ENCODE data around the gene ARPP21. TPM values are rescaled to one million over a fixed set of nuclear protein-coding genes. Genes with fewer than 3 reads are reported as not detected.

ARPP21 gene
- polyA plus RNA-seq, 3 donors: not detected

- no peak overlapping the region for H3K27ac Mint-ChIP-seq
- intact Hi-C loops (cut with micrococcal nuclease): no loop called here
These were observed 12.1 kb downstream of the ARPP21 start for GRCh38 chr3:35651426-35651825.

GRCh38 chr3:35651851-35652250, 12.5 kb downstream of the ARPP21 start:
- Histone ChIP-seq H4K20me1 (ENCODE audit: insufficient read depth, low read length) (no peaks in the 10 kb centered on the region), H3K4me2 (replicated peaks; ENCODE audit: extremely low read depth, low read length, poor library complexity, severe bottlenecking) (no peak overlapping the region), H3K27me3 (ENCODE audit: control insufficient read depth in 2 of 2, insufficient read depth in 2 of 2, low read length in 2 of 2) (no peaks in the 10 kb centered on the region), H3K9ac (ENCODE audit: insufficient read depth, low read length, poor library complexity, severe bottlenecking) (no peak overlapping the region), H3K36me3 (replicated peaks in 1 of 2; ENCODE audit: control insufficient read depth in 1 of 2, insufficient read depth in 2 of 2, low read length in 2 of 2) (no peaks in the 10 kb centered on the region), H3K79me2 (ENCODE audit: insufficient read depth, low read length) (no peaks in the 10 kb centered on the region), H2AFZ (ENCODE audit: insufficient read depth, low read depth, low read length, poor library complexity, severe bottlenecking) (no peak overlapping the region), H3K9me3 (replicated peaks in 1 of 2; ENCODE audit: control insufficient read depth in 1 of 2, insufficient read depth in 1 of 2, low read length in 2 of 2) (no peaks in the 10 kb centered on the region), H3K27ac (ENCODE audit: low read depth in 1 of 2, low read length in 2 of 2) (no peak overlapping the region), H3K4me3 (replicated peaks in 1 of 3; ENCODE audit: low read depth in 2 of 3, low read length in 3 of 3) (no peak overlapping the region), H3K4me1 (ENCODE audit: control insufficient read depth in 1 of 2, insufficient read depth in 2 of 2, low read length in 2 of 2) (no peaks in the 10 kb centered on the region)
- DNase-seq: no peak
- Mint-ChIP-seq H3K27ac (no peak overlapping the region), H3K4me3 (no peak overlapping the region), H3K4me1 (no peaks in the 10 kb centered on the region), H3K9me3 (no peaks in the 10 kb centered on the region), H3K27me3 (ENCODE audit: low read depth in 3 of 3) (peaks cover 0 to 2% (median 0%) of the 10 kb centered on the region in 3 donors), H3K36me3 (no peaks in the 10 kb centered on the region)
- no CpG with 5 or more reads among the region's 1 CpG for WGBS (ENCODE audit: insufficient coverage)
- intact Hi-C loops (cut with micrococcal nuclease): no loop called here
- TF ChIP-seq, protein P1, sequence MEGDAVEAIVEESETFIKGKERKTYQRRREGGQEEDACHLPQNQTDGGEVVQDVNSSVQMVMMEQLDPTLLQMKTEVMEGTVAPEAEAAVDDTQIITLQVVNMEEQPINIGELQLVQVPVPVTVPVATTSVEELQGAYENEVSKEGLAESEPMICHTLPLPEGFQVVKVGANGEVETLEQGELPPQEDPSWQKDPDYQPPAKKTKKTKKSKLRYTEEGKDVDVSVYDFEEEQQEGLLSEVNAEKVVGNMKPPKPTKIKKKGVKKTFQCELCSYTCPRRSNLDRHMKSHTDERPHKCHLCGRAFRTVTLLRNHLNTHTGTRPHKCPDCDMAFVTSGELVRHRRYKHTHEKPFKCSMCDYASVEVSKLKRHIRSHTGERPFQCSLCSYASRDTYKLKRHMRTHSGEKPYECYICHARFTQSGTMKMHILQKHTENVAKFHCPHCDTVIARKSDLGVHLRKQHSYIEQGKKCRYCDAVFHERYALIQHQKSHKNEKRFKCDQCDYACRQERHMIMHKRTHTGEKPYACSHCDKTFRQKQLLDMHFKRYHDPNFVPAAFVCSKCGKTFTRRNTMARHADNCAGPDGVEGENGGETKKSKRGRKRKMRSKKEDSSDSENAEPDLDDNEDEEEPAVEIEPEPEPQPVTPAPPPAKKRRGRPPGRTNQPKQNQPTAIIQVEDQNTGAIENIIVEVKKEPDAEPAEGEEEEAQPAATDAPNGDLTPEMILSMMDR (IDR thresholded peaks at IDR 0.05): no peak

More at GRCh38 chr3:35651426-35651825, 12.1 kb downstream of the ARPP21 start:
- no peaks in the 10 kb centered on the region for H3K4me1 Mint-ChIP-seq
- WGBS (ENCODE audit: insufficient coverage): no CpG with 5 or more reads among the region's 1 CpG
- H3K27me3 ChIP-seq (ENCODE audit: control insufficient read depth in 2 of 2, insufficient read depth in 2 of 2, low read length in 2 of 2): no peaks in the 10 kb centered on the region
- H3K4me3 ChIP-seq (replicated peaks in 1 of 3; ENCODE audit: low read depth in 2 of 3, low read length in 3 of 3): no peak overlapping the region
- no peaks in the 10 kb centered on the region for H3K9me3 Mint-ChIP-seq
- H3K4me1 ChIP-seq (ENCODE audit: control insufficient read depth in 1 of 2, insufficient read depth in 2 of 2, low read length in 2 of 2): no peaks in the 10 kb centered on the region
- H3K9ac ChIP-seq (ENCODE audit: insufficient read depth, low read length, poor library complexity, severe bottlenecking): no peak overlapping the region
- H3K27me3 Mint-ChIP-seq (ENCODE audit: low read depth in 3 of 3): peaks cover 0 to 2% (median 0%) of the 10 kb centered on the region in 3 donors
- H4K20me1 ChIP-seq (ENCODE audit: insufficient read depth, low read length): no peaks in the 10 kb centered on the region
- H3K79me2 ChIP-seq (ENCODE audit: insufficient read depth, low read length): no peaks in the 10 kb centered on the region
- no peak overlapping the region for H3K27ac ChIP-seq (ENCODE audit: low read depth in 1 of 2, low read length in 2 of 2)
- H2AFZ ChIP-seq (ENCODE audit: insufficient read depth, low read depth, low read length, poor library complexity, severe bottlenecking): no peak overlapping the region
- no peaks in the 10 kb centered on the region for H3K9me3 ChIP-seq (replicated peaks in 1 of 2; ENCODE audit: control insufficient read depth in 1 of 2, insufficient read depth in 1 of 2, low read length in 2 of 2)
- DNase-seq: no peak
- H3K4me3 Mint-ChIP-seq: no peak overlapping the region
- no peaks in the 10 kb centered on the region for H3K36me3 ChIP-seq (replicated peaks in 1 of 2; ENCODE audit: control insufficient read depth in 1 of 2, insufficient read depth in 2 of 2, low read length in 2 of 2)
- H3K36me3 Mint-ChIP-seq: no peaks in the 10 kb centered on the region
- TF ChIP-seq, protein P1 (IDR thresholded peaks at IDR 0.05): no peak
- no peak overlapping the region for H3K4me2 ChIP-seq (replicated peaks; ENCODE audit: extremely low read depth, low read length, poor library complexity, severe bottlenecking)
